Measurements from ENCODE around the gene KDM6A. TPM values are rescaled to one million over a fixed set of nuclear protein-coding genes. Genes with fewer than 3 reads are reported as not detected.

The KDM6A gene
- total and polyA plus RNA-seq, 4 donors: 6.3 to 42.3 (median 22.5) TPM

- intact Hi-C loops (cut with DNase I): no loop called here
Measured at GRCh38 chrX:44952329-44953027, 79.5 kb downstream of the KDM6A start.

GRCh38 chrX:44953734-44954502, 80.9 kb downstream of the KDM6A start:
- Histone ChIP-seq H3K27me3 (ENCODE audit: control insufficient read depth in 1 of 2, insufficient read depth in 2 of 2, low read length in 1 of 2) (no peaks in the 10 kb centered on the region), H3K27ac (ENCODE audit: low read depth in 1 of 2, low read length in 2 of 2) (no peak overlapping the region), H3K4me1 (ENCODE audit: control insufficient read depth in 1 of 2, insufficient read depth in 2 of 2, low read length in 2 of 2) (no peaks in the 10 kb centered on the region), H3K9me3 (ENCODE audit: control insufficient read depth, low read length) (no peaks in the 10 kb centered on the region), H3K36me3 (ENCODE audit: control insufficient read depth in 1 of 2, insufficient read depth in 2 of 2, low read length in 1 of 2) (no peaks in the 10 kb centered on the region), H3K4me3 (ENCODE audit: low read length in 2 of 2) (no peak overlapping the region)
- ATAC-seq (ENCODE audit: low FRiP score): no peak
- intact Hi-C loops (cut with DNase I): no loop called here
- WGBS, 2 donors: 77 to 88% methylated on average over 11 of the region's 11 CpGs
- no peak for DNase-seq

More at GRCh38 chrX:44952329-44953027, 79.5 kb downstream of the KDM6A start:
- no peaks in the 10 kb centered on the region for H3K4me1 ChIP-seq (ENCODE audit: control insufficient read depth in 1 of 2, insufficient read depth in 2 of 2, low read length in 2 of 2)
- H3K4me3 ChIP-seq (ENCODE audit: low read length in 2 of 2): no peak overlapping the region
- ATAC-seq (ENCODE audit: low FRiP score) (no peak), DNase-seq (no peak)
- no peaks in the 10 kb centered on the region for H3K27me3 ChIP-seq (ENCODE audit: control insufficient read depth in 1 of 2, insufficient read depth in 2 of 2, low read length in 1 of 2)
- no peaks in the 10 kb centered on the region for H3K9me3 ChIP-seq (ENCODE audit: control insufficient read depth, low read length)
- H3K27ac ChIP-seq (ENCODE audit: low read depth in 1 of 2, low read length in 2 of 2): no peak overlapping the region
- WGBS, 2 donors: 95 to 97% methylated on average over 19 of the region's 19 CpGs
- H3K36me3 ChIP-seq (ENCODE audit: control insufficient read depth in 1 of 2, insufficient read depth in 2 of 2, low read length in 1 of 2): no peaks in the 10 kb centered on the region

DNA sequence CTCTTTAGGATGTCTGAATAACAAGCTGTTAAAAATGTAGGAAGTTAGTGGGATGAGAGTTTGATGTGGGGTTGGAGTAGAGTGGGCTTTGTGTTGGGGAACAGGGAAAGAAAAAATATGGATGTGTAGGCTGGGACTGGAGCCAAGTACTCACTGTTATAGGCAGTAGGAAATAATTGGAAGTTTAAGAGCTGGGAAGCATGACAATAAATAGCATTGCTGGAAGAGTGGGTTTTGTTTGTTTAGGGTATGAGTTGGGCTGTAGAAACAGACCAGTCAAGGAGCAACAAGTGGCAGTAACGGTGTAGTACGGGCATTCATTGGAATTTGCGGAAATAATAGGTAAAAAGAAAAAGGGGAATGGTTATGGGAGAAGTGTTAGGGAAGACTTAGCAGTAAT, 81.6 kb downstream of the KDM6A start:
- Histone ChIP-seq H3K36me3 (ENCODE audit: control insufficient read depth in 1 of 2, insufficient read depth in 2 of 2, low read length in 1 of 2) (no peaks in the 10 kb centered on the region), H3K4me3 (ENCODE audit: low read length in 2 of 2) (no peak overlapping the region), H3K4me1 (ENCODE audit: control insufficient read depth in 1 of 2, insufficient read depth in 2 of 2, low read length in 2 of 2) (no peaks in the 10 kb centered on the region), H3K27ac (ENCODE audit: low read depth in 1 of 2, low read length in 2 of 2) (no peak overlapping the region), H3K9me3 (ENCODE audit: control insufficient read depth, low read length) (no peaks in the 10 kb centered on the region), H3K27me3 (ENCODE audit: control insufficient read depth in 1 of 2, insufficient read depth in 2 of 2, low read length in 1 of 2) (no peaks in the 10 kb centered on the region)
- DNase-seq (no peak), ATAC-seq (ENCODE audit: low FRiP score) (no peak)
- intact Hi-C loops (cut with DNase I): no loop called here
- 61 to 83% methylated on average over 3 of the region's 3 CpGs for whole genome bisulfite sequencing, 2 donors

DNA sequence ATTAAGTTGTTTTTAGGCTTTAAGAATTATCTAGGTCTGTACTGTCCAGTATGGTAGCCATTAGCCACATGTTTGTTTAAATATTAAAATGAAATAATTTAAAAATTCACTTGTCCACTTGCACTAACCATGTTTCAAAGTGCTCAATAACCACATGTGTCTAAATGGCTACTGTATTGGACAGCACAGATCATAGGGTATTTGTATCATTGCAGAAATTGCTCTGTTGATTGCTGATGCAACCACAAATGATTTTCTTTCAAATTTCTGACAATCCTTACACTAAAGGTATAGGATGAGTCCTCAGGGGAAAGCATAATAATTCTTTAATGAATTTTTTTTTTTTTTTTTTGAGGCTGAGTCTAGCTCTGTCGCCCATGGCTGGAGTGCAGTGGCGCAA, 84.9 kb downstream of the KDM6A start:
- H3K27me3 ChIP-seq (ENCODE audit: control insufficient read depth in 1 of 2, insufficient read depth in 2 of 2, low read length in 1 of 2): no peaks in the 10 kb centered on the region
- no peak for ATAC-seq (ENCODE audit: low FRiP score)
- no peaks in the 10 kb centered on the region for H3K9me3 ChIP-seq (ENCODE audit: control insufficient read depth, low read length)
- no peaks in the 10 kb centered on the region for H3K36me3 ChIP-seq (ENCODE audit: control insufficient read depth in 1 of 2, insufficient read depth in 2 of 2, low read length in 1 of 2)
- H3K27ac ChIP-seq (ENCODE audit: low read depth in 1 of 2, low read length in 2 of 2): no peak overlapping the region
- 96 to 100% methylated on average over 2 of the region's 2 CpGs for WGBS, 2 donors
- H3K4me1 ChIP-seq (ENCODE audit: control insufficient read depth in 1 of 2, insufficient read depth in 2 of 2, low read length in 2 of 2): no peaks in the 10 kb centered on the region
- DNase-seq: no peak
- H3K4me3 ChIP-seq (ENCODE audit: low read length in 2 of 2): no peak overlapping the region
- intact Hi-C loops (cut with DNase I): no loop called here

DNA sequence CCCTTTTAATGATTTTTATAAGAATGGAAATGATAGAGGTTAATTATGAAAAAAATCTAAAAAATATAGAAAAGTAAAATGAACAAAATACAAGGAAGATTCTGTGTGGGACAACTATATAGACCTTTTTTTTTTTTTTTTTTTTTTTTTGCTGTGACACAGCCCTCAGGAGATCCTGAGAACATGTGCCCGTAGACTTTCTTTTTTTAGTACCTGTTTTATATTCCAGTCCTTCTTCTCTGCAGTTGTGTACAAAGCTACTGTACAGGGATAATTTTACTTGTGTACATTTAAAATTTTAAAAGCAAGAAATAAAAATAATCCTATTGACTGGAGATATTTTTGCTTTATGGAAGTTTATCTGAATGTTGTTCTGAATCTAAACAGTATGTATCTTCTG, 85.5 kb downstream of the KDM6A start:
- H3K9me3 ChIP-seq (ENCODE audit: control insufficient read depth, low read length): no peaks in the 10 kb centered on the region
- H3K4me1 ChIP-seq (ENCODE audit: control insufficient read depth in 1 of 2, insufficient read depth in 2 of 2, low read length in 2 of 2): no peaks in the 10 kb centered on the region
- H3K36me3 ChIP-seq (ENCODE audit: control insufficient read depth in 1 of 2, insufficient read depth in 2 of 2, low read length in 1 of 2): no peaks in the 10 kb centered on the region
- intact Hi-C loops (cut with DNase I): no loop called here
- H3K4me3 ChIP-seq (ENCODE audit: low read length in 2 of 2): no peak overlapping the region
- DNase-seq: no peak
- H3K27me3 ChIP-seq (ENCODE audit: control insufficient read depth in 1 of 2, insufficient read depth in 2 of 2, low read length in 1 of 2): no peaks in the 10 kb centered on the region
- ATAC-seq (ENCODE audit: low FRiP score): no peak
- H3K27ac ChIP-seq (ENCODE audit: low read depth in 1 of 2, low read length in 2 of 2): no peak overlapping the region
- WGBS, 2 donors: 67 to 77% methylated on average over 1 of the region's 1 CpG

DNA sequence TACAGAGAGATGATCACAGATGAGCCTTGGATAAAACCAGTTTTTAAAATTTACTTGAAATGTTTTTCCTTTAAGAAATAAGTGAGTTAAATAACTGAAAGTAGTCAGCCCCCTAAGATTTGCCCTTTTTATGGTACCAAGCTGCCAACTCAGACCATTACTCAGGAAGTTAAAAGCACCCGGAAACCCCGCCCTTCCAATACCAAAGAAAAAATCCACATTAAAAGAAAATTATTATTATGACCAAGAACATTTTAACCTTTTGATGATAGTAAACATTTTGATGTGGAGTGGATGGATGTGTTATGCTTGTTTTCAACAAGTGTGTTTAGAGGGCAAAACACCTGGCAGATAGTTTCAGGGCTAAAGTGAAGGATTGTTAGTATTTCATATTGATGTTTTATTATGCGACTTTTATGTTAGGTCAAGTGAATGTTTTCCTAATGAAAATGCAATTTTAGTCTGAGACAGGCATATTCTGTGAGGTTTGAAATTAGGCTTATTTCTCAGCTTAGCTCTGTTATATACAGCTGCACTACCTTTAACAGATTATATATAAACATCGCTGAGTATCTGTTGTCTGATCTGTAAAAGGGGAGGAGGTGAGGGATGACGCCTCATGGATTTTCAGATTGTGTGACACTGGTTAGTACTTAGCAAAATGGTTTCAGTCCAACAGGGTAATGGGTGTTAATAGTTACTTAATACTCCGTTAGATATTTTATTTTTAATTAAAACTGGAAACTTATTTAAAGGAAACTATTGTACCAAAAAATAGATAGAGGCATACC, 89.0 kb downstream of the KDM6A start:
- H3K9me3 ChIP-seq (ENCODE audit: control insufficient read depth, low read length): no peaks in the 10 kb centered on the region
- H3K36me3 ChIP-seq (ENCODE audit: control insufficient read depth in 1 of 2, insufficient read depth in 2 of 2, low read length in 1 of 2): no peaks in the 10 kb centered on the region
- no peak overlapping the region for H3K27ac ChIP-seq (ENCODE audit: low read depth in 1 of 2, low read length in 2 of 2)
- DNase-seq: no peak
- WGBS, 2 donors: 94 to 97% methylated on average over 6 of the region's 6 CpGs
- intact Hi-C loops (cut with DNase I): no loop called here
- H3K4me3 ChIP-seq (ENCODE audit: low read length in 2 of 2): no peak overlapping the region
- H3K27me3 ChIP-seq (ENCODE audit: control insufficient read depth in 1 of 2, insufficient read depth in 2 of 2, low read length in 1 of 2): no peaks in the 10 kb centered on the region
- H3K4me1 ChIP-seq (ENCODE audit: control insufficient read depth in 1 of 2, insufficient read depth in 2 of 2, low read length in 2 of 2): no peaks in the 10 kb centered on the region
- ATAC-seq (ENCODE audit: low FRiP score): no peak

DNA sequence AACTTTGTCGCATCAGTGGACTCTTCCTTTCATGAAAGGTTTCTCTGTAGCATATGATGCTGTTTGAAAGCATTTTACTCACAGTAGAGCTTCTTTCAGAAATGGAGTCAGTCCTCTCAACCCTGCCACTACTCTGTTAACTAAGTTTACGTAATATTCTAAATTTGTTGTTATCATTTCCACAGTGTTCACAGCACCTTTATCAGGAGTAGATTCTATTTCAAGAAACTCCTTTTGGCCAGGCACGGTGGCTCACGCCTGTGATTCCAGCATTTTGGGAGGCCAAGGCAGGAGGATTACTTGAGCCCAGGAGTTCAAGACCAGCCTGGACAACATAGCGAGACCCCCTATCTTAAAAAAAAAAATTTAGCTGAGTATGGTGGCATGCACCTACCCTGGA, 90.0 kb downstream of the KDM6A start:
- 83 to 89% methylated on average over 5 of the region's 5 CpGs for WGBS, 2 donors
- no peaks in the 10 kb centered on the region for H3K27me3 ChIP-seq (ENCODE audit: control insufficient read depth in 1 of 2, insufficient read depth in 2 of 2, low read length in 1 of 2)
- H3K9me3 ChIP-seq (ENCODE audit: control insufficient read depth, low read length): no peaks in the 10 kb centered on the region
- DNase-seq: no peak
- no peak for ATAC-seq (ENCODE audit: low FRiP score)
- no peaks in the 10 kb centered on the region for H3K4me1 ChIP-seq (ENCODE audit: control insufficient read depth in 1 of 2, insufficient read depth in 2 of 2, low read length in 2 of 2)
- H3K36me3 ChIP-seq (ENCODE audit: control insufficient read depth in 1 of 2, insufficient read depth in 2 of 2, low read length in 1 of 2): no peaks in the 10 kb centered on the region
- no peak overlapping the region for H3K4me3 ChIP-seq (ENCODE audit: low read length in 2 of 2)
- H3K27ac ChIP-seq (ENCODE audit: low read depth in 1 of 2, low read length in 2 of 2): no peak overlapping the region
- intact Hi-C loops (cut with DNase I): no loop called here

DNA sequence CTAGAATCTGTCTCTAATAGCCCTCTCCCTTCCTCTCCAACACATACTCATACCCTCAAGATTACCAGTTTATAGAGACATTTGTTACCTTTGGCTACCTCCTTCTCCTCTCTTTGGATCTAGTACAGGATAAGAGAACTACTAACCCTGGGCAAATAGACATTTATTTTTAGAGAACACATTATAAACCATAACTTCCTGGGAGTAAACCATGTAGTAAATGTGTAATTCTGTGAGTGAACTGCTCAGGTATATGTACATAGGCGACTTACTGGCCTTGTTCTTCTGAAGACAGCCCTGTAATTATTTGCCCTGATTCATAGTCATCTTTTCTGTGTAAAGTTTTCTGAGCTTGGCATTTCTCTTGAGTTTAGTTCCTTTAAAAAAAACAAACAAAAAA, 94.2 kb downstream of the KDM6A start:
- no peaks in the 10 kb centered on the region for H3K27me3 ChIP-seq (ENCODE audit: control insufficient read depth in 1 of 2, insufficient read depth in 2 of 2, low read length in 1 of 2)
- 71 to 81% methylated on average over 1 of the region's 1 CpG for WGBS, 2 donors
- intact Hi-C loops (cut with DNase I): no loop called here
- H3K9me3 ChIP-seq (ENCODE audit: control insufficient read depth, low read length): no peaks in the 10 kb centered on the region
- DNase-seq (no peak), ATAC-seq (ENCODE audit: low FRiP score) (no peak)
- no peak overlapping the region for H3K4me3 ChIP-seq (ENCODE audit: low read length in 2 of 2)
- no peaks in the 10 kb centered on the region for H3K36me3 ChIP-seq (ENCODE audit: control insufficient read depth in 1 of 2, insufficient read depth in 2 of 2, low read length in 1 of 2)
- H3K4me1 ChIP-seq (ENCODE audit: control insufficient read depth in 1 of 2, insufficient read depth in 2 of 2, low read length in 2 of 2): no peaks in the 10 kb centered on the region
- no peak overlapping the region for H3K27ac ChIP-seq (ENCODE audit: low read depth in 1 of 2, low read length in 2 of 2)
